Measurements from ENCODE around the gene MYO5A.

- TF ChIP-seq POLR2A (IDR thresholded peaks at IDR 0.05): no peak
- TF ChIP-seq, protein P1, sequence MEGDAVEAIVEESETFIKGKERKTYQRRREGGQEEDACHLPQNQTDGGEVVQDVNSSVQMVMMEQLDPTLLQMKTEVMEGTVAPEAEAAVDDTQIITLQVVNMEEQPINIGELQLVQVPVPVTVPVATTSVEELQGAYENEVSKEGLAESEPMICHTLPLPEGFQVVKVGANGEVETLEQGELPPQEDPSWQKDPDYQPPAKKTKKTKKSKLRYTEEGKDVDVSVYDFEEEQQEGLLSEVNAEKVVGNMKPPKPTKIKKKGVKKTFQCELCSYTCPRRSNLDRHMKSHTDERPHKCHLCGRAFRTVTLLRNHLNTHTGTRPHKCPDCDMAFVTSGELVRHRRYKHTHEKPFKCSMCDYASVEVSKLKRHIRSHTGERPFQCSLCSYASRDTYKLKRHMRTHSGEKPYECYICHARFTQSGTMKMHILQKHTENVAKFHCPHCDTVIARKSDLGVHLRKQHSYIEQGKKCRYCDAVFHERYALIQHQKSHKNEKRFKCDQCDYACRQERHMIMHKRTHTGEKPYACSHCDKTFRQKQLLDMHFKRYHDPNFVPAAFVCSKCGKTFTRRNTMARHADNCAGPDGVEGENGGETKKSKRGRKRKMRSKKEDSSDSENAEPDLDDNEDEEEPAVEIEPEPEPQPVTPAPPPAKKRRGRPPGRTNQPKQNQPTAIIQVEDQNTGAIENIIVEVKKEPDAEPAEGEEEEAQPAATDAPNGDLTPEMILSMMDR (IDR thresholded peaks at IDR 0.05): no peak
- TF ChIP-seq EP300 (IDR thresholded peaks at IDR 0.05): no peak
- no peak for TF ChIP-seq POLR2AphosphoS5 (IDR thresholded peaks at IDR 0.05)
Observed at GRCh38 chr15:52360229-52361203, 168.2 kb downstream of the MYO5A start.
